Measurements from ENCODE around the gene DAGLA.
A peak's percentile ranks its signal among the peaks of the same experiment; 100 is the strongest.

DAGLA gene

GRCh38 chr11:61690706-61691379, 10.7 kb downstream of the DAGLA start:
- DNase-seq (ENCODE audit: low read depth), result no peak

- DNase-seq (ENCODE audit: low read depth), result no peak
Measured at GRCh38 chr11:61691380-61692156, 11.4 kb downstream of the DAGLA start.

- no peak for DNase-seq (ENCODE audit: low read depth)
Measured at GRCh38 chr11:61693922-61694601, 13.9 kb downstream of the DAGLA start.

- DNase-seq (ENCODE audit: low read depth), result no peak
Measured at GRCh38 chr11:61694602-61694939, 14.4 kb downstream of the DAGLA start.

- no peak for DNase-seq (ENCODE audit: low read depth)
Measured at GRCh38 chr11:61694946-61695706, 14.9 kb downstream of the DAGLA start.

GRCh38 chr11:61695917-61696316, 15.7 kb downstream of the DAGLA start:
- DNase-seq (ENCODE audit: low read depth), result peak; percentile 94

GRCh38 chr11:61696602-61697001, 16.4 kb downstream of the DAGLA start:
- DNase-seq (ENCODE audit: low read depth), result no peak

- no peak for DNase-seq (ENCODE audit: low read depth)
Measured at GRCh38 chr11:61697078-61697502, 16.9 kb downstream of the DAGLA start.

- no peak for DNase-seq (ENCODE audit: low read depth)
Measured at GRCh38 chr11:61697764-61698163, 17.6 kb downstream of the DAGLA start.

GRCh38 chr11:61698173-61698948, 18.2 kb downstream of the DAGLA start:
- no peak for DNase-seq (ENCODE audit: low read depth)

GRCh38 chr11:61699737-61700160, 19.6 kb downstream of the DAGLA start:
- no peak for DNase-seq (ENCODE audit: low read depth)

- no peak for DNase-seq (ENCODE audit: low read depth)
Measured at GRCh38 chr11:61700212-61700611, 20.0 kb downstream of the DAGLA start.

- no peak for DNase-seq (ENCODE audit: low read depth)
Measured at GRCh38 chr11:61700720-61701119, 20.5 kb downstream of the DAGLA start.

GRCh38 chr11:61701242-61701886, 21.2 kb downstream of the DAGLA start:
- DNase-seq (ENCODE audit: low read depth), result no peak

GRCh38 chr11:61702701-61703312, 22.6 kb downstream of the DAGLA start:
- no peak for DNase-seq (ENCODE audit: low read depth)

GRCh38 chr11:61704838-61705237, 24.6 kb downstream of the DAGLA start:
- DNase-seq (ENCODE audit: low read depth), result no peak

GRCh38 chr11:61706452-61707400, 26.5 kb downstream of the DAGLA start:
- no peak for DNase-seq (ENCODE audit: low read depth)

GRCh38 chr11:61707574-61707973, 27.4 kb downstream of the DAGLA start:
- DNase-seq (ENCODE audit: low read depth), result no peak

GRCh38 chr11:61709110-61709509, 28.9 kb downstream of the DAGLA start:
- no peak for DNase-seq (ENCODE audit: low read depth)

Measured in stimulated activated CD4-positive, alpha-beta T cell treated with anti-CD3 and anti-CD28 coated beads, Interleukin-2, amount 100 ng/mL, for 4 hours (primary cell).